HCT116 (cell line): Measurements from ENCODE around the gene HAP1.

Experiments
- CTCF ChIP-seq, 3 experiments: fragments of 200-600 bp in 1 of 3; sonication (generic) in 1 of 3; IDR thresholded peaks in 2 of 3; conservative IDR thresholded peaks in 1 of 3; 2 replicates each; pipeline ENCODE4 v1.5.1; 2012 to 2017; ENCODE audit warnings: low read depth in 2 of 3, low read length in 2 of 3, antibody characterized with exemption in 1 of 3, borderline replicate concordance in 1 of 3, control low read depth in 1 of 3, mild to moderate bottlenecking in 1 of 3, mixed read lengths in 1 of 3, mixed run types in 1 of 3, moderate library complexity in 1 of 3; ENCODE audit not compliant: insufficient read depth in 1 of 3
- EZH2 ChIP-seq: fragments of 200-600 bp; sonication (generic); IDR thresholded peaks from 2 replicates; pipeline ENCODE4 v1.6.1; 2017; ENCODE audit warnings: antibody characterized with exemption, mixed run types
- EZH2phosphoT487 ChIP-seq: fragments of 200-600 bp; IDR thresholded peaks from 2 replicates; pipeline ENCODE4 v1.6.1; 2018; ENCODE audit warnings: antibody characterized with exemption, borderline replicate concordance
- POLR2A ChIP-seq: IDR thresholded peaks from 2 replicates; pipeline ENCODE4 v1.7.0; 2011; ENCODE audit warnings: borderline replicate concordance; ENCODE audit not compliant: insufficient read depth, insufficient read length; ENCODE audit errors: extremely low read depth
- POLR2AphosphoS5 ChIP-seq: IDR thresholded peaks from 2 replicates; pipeline ENCODE4 v1.6.1; 2011; ENCODE audit warnings: mild to moderate bottlenecking, low read depth, low read length, moderate library complexity
- YY1 ChIP-seq: IDR thresholded peaks from 2 replicates; pipeline ENCODE4 v1.6.1; 2011; ENCODE audit warnings: low read length, low read depth, moderate library complexity, mild to moderate bottlenecking; ENCODE audit not compliant: insufficient replicate concordance; ENCODE audit errors: extremely low read depth

GRCh38 chr17:41777574-41778188 lies 43.2 kb upstream of the HAP1 start:
- TF ChIP-seq POLR2AphosphoS5 (no peak), POLR2A (no peak), CTCF (IDR thresholded peaks at IDR 0.05 in 2 of 3, conservative IDR thresholded peaks at IDR 0.05 in 1 of 3; ENCODE audit: borderline replicate concordance in 1 of 3, insufficient read depth in 1 of 3, low read depth in 2 of 3, low read length in 2 of 3) (no peak), EZH2 (no peak), YY1 (no peak), EZH2phosphoT487 (no peak)
